Activated T-helper 1 cell treated with anti-CD3 and anti-CD28 coated beads, Interleukin-12 subunit alpha, Interleukin-12 subunit beta, Interleukin-2, Interleukin-4 antibody, amounts not matched to agents 30 ng/mL and 10 ng/mL and 1 ng/mL, durations not matched to agents 14 hours and 24 hours and 36 hours (primary cell): Measurements from ENCODE around the gene LTB4R. TPM values are rescaled to one million over a fixed set of nuclear protein-coding genes. Genes with fewer than 3 reads are reported as not detected.

ENCODE experiments used
- DNase-seq: peaks from one replicate; pipeline ENCODE4 v3.0.0; 2021; ENCODE audit warnings: low spot score
- H3K27ac Mint-ChIP-seq: one replicate; pipeline ENCODE4 v1.8.0; 2021; ENCODE audit warnings: mild to moderate bottlenecking, mixed read lengths
- H3K27me3 Mint-ChIP-seq: one replicate; pipeline ENCODE4 v1.8.0; 2022; ENCODE audit warnings: mild to moderate bottlenecking, moderate library complexity, mixed read lengths; ENCODE audit not compliant: insufficient read depth
- H3K36me3 Mint-ChIP-seq: one replicate; pipeline ENCODE4 v1.8.0; 2021; ENCODE audit warnings: low read depth, mixed read lengths
- H3K4me1 Mint-ChIP-seq: one replicate; pipeline ENCODE4 v1.8.0; 2021; ENCODE audit warnings: low read depth, mixed read lengths
- H3K4me3 Mint-ChIP-seq: one replicate; pipeline ENCODE4 v1.8.0; 2021; ENCODE audit warnings: mild to moderate bottlenecking, moderate library complexity, mixed read lengths
- H3K9me3 Mint-ChIP-seq: one replicate; pipeline ENCODE4 v1.8.0; 2021; ENCODE audit warnings: mixed read lengths
- intact Hi-C: fragments of 100-400 bp; cut with micrococcal nuclease; formaldehyde crosslinking; loops from one replicate; pipeline ENCODE4 v1.15.1; 2024
- total RNA-seq: library from RNA; stranded (reverse); gene quantifications from 2 replicates; pipeline ENCODE4 v1.2.3, GENCODE V29; 2022

Gene LTB4R
- total RNA-seq, 1 donor from 2014 or later = 10.1 TPM

DNA sequence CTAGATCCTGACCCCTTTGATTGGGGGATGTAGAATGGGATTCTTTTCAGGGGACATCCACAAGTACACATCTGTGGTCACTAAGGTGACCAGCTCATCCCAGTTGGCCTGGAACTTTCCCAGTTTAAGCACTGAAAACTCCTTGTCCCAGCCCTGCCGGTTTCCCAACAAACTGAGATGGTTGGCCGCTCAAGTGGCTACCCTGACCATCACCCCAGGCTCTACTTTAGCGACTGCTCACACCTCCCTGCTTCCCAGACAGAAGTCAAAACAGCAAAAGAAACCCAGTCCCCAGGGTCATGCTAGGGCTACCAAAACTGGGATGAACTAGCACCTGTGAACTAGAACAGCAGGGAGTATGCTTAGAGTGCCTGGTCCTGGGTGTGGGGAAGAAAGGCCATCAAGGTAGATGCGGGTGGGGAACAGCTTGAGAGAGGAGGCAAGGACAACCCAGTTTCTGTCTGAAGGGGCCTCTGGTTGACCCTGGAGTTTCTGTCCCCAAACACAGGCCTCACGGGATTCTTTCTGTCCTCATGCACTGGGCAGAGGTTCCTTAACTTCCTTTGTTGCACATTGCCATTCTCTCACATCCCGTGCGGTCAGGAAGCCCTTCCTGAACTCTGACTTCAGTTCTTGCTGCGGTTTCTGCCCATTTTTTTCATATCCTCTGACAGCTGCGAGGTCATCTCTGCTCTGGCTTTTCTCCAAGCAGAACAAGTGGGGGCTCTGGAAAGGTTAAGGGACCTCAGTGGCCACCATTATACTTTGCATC lies 1.6 kb downstream of the LTB4R start:
- Mint-ChIP-seq H3K27ac (peak overlapping the region; percentile 78), H3K4me1 (peaks cover 79% of the 10 kb centered on the region), H3K36me3 (peaks cover 36% of the 10 kb centered on the region), H3K9me3 (no peaks in the 10 kb centered on the region), H3K27me3 (peaks cover 4% of the 10 kb centered on the region), H3K4me3 (peak overlapping the region; percentile 85)
- intact Hi-C loops = loop anchor here (2.0 kb wide), 2 partner anchors 14 to 20 kb away; partner anchors contain the start of genes DHRS1 and NOP9
- peak; percentile 40 for DNase-seq

DNA sequence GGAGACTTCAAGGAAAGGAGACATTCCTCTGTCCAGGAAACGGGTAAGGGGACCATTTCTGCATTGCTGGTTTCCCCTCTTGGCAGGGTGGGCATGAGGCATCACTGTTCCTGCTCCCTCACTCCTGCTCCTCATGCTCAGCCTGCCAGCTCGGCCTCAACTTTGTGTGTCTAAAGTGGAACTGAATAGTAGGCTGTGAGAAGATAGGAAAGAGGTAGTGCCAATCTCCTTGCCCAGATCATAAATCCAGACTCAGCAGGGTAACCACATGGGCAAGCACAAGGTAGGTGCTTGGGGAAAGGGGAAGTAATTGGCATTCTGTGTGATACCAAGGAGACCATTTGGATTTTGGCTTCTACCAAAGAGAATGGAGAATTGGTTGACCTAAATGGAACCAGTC lies 2.6 kb downstream of the LTB4R start:
- Mint-ChIP-seq H3K27me3 (peaks cover 4% of the 10 kb centered on the region), H3K4me1 (peaks cover 72% of the 10 kb centered on the region), H3K27ac (peak overlapping the region; percentile 78), H3K4me3 (peak overlapping the region; percentile 41), H3K36me3 (peaks cover 30% of the 10 kb centered on the region), H3K9me3 (no peaks in the 10 kb centered on the region)
- DNase-seq = no peak
- intact Hi-C loops = loop anchor here (2.0 kb wide), 2 partner anchors 15 to 19 kb away; partner anchors contain the start of genes DHRS1 and NOP9

DNA sequence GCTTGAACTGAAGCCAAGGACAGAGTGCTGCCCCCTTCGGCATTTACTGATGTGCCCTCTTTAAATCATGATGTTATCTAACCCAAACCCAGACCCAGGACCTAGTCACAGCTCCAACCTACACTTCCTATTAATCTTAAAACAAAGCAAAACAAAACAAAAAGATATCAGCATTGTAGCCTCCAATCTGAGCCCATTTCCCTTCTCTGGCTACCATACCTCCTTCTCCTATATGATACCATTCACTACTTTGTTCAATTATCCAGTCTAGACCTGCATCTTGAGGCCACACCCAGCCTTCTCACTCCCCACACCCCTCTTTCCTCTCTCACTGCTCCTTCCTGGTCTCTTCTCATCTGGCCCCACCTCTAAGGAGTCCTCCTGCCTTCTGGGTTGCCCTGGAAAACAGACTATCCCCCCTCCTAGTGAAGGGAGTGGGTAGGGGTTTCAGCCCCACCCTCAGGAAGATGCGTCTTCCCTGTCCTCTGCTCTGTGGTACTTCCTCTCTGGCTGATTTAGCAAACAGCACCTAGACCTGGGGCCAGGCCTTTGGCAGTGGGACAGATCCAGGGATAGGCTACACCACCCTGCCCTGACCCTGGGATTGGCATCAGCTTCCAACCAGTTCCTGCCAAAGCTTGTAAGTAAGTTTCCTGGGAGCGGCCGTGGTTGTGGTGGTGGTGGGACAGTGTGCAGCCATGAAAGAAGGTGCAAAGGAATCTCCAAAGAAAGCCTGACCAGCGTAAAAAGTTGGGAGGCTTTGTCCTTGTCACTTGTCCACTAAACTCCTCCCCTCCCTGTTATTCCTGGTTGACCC lies 3.3 kb downstream of the LTB4R start:
- Mint-ChIP-seq H3K27ac (peak overlapping the region; percentile 72), H3K4me1 (peaks cover 66% of the 10 kb centered on the region), H3K27me3 (peaks cover 6% of the 10 kb centered on the region), H3K9me3 (no peaks in the 10 kb centered on the region), H3K36me3 (peaks cover 25% of the 10 kb centered on the region), H3K4me3 (peak overlapping the region; percentile 41)
- no peak for DNase-seq
- intact Hi-C loops = no loop called here

DNA sequence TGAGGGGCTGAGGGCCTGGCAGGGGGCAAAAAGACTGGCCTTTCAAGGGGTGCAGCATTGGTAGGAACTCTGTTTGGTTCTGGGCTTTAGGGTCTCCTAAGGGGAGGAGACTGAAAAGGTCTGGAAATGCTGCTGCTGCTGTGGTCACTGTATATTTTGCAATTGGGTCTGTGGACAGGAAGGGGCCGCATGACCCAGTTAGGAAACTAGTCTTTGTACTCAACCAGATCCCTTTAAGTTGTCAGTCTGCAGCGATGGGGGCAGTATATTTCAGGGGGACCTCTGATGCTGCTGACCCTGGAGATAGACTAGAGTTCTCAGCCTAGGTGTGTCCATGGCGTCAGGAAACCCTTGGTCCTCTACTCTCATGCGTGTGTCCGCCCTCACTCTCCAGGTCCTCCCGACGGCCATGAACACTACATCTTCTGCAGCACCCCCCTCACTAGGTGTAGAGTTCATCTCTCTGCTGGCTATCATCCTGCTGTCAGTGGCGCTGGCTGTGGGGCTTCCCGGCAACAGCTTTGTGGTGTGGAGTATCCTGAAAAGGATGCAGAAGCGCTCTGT lies 4.0 kb downstream of the LTB4R start:
- intact Hi-C loops = no loop called here
- H3K36me3 Mint-ChIP-seq = peaks cover 24% of the 10 kb centered on the region
- H3K27ac Mint-ChIP-seq = no peak overlapping the region
- H3K9me3 Mint-ChIP-seq = no peaks in the 10 kb centered on the region
- H3K4me1 Mint-ChIP-seq = peaks cover 58% of the 10 kb centered on the region
- H3K27me3 Mint-ChIP-seq = peaks cover 5% of the 10 kb centered on the region
- no peak for DNase-seq
- no peak overlapping the region for H3K4me3 Mint-ChIP-seq

DNA sequence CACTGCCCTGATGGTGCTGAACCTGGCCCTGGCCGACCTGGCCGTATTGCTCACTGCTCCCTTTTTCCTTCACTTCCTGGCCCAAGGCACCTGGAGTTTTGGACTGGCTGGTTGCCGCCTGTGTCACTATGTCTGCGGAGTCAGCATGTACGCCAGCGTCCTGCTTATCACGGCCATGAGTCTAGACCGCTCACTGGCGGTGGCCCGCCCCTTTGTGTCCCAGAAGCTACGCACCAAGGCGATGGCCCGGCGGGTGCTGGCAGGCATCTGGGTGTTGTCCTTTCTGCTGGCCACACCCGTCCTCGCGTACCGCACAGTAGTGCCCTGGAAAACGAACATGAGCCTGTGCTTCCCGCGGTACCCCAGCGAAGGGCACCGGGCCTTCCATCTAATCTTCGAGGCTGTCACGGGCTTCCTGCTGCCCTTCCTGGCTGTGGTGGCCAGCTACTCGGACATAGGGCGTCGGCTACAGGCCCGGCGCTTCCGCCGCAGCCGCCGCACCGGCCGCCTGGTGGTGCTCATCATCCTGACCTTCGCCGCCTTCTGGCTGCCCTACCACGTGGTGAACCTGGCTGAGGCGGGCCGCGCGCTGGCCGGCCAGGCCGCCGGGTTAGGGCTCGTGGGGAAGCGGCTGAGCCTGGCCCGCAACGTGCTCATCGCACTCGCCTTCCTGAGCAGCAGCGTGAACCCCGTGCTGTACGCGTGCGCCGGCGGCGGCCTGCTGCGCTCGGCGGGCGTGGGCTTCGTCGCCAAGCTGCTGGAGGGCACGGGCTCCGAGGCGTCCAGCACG lies 4.7 kb downstream of the LTB4R start:
- no peak for DNase-seq
- Mint-ChIP-seq H3K27ac (no peak overlapping the region), H3K4me1 (peaks cover 57% of the 10 kb centered on the region), H3K36me3 (peaks cover 24% of the 10 kb centered on the region), H3K4me3 (no peak overlapping the region), H3K27me3 (peaks cover 5% of the 10 kb centered on the region), H3K9me3 (no peaks in the 10 kb centered on the region)
- intact Hi-C loops = no loop called here

DNA sequence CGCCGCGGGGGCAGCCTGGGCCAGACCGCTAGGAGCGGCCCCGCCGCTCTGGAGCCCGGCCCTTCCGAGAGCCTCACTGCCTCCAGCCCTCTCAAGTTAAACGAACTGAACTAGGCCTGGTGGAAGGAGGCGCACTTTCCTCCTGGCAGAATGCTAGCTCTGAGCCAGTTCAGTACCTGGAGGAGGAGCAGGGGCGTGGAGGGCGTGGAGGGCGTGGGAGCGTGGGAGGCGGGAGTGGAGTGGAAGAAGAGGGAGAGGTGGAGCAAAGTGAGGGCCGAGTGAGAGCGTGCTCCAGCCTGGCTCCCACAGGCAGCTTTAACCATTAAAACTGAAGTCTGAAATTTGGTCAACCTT lies 5.3 kb downstream of the LTB4R start:
- Mint-ChIP-seq H3K27ac (no peak overlapping the region), H3K36me3 (peaks cover 24% of the 10 kb centered on the region), H3K4me3 (no peak overlapping the region), H3K27me3 (peaks cover 5% of the 10 kb centered on the region), H3K4me1 (peaks cover 55% of the 10 kb centered on the region), H3K9me3 (no peaks in the 10 kb centered on the region)
- intact Hi-C loops = no loop called here
- DNase-seq = no peak

DNA sequence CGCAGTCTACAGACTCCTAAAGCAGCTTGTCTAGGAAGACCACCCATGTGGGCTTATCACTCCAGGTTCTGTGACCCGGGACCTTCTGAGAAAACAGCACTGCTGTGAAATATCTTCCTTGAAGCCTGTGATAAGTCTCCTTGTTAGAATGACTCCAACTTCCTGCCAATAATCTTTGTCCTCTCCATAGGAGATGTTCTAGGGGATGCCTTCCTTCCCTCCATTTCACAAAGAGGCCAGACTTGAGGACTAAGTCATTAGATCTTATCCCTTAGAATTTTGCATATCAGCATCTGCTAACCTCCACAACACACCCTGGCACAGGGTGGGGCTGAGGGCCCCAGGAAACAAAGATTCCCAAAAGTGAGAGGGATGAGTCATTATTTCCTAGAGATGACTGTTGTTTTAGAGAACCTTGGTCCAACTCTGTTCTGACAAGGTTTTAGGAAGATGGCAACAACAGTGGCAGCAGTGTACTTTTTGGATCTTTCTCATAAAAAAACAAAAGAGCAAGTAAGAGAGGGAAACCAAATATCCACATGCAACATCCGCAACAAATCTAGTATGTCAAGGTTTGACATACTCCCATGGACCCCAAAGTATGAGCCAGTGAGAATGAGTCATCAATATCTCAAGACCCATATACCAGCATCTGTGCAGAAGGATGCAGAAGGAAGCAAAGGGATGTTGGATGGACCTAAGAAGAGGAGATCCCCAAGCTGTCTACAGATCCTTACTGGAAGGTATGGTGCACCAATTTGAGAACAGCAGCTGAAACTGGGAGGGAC lies 6.0 kb downstream of the LTB4R start:
- peaks cover 5% of the 10 kb centered on the region for H3K27me3 Mint-ChIP-seq
- no peak for DNase-seq
- no peaks in the 10 kb centered on the region for H3K9me3 Mint-ChIP-seq
- intact Hi-C loops = no loop called here
- H3K4me1 Mint-ChIP-seq = peaks cover 47% of the 10 kb centered on the region
- no peak overlapping the region for H3K4me3 Mint-ChIP-seq
- H3K27ac Mint-ChIP-seq = peak overlapping the region; percentile 56
- H3K36me3 Mint-ChIP-seq = peaks cover 19% of the 10 kb centered on the region

DNA sequence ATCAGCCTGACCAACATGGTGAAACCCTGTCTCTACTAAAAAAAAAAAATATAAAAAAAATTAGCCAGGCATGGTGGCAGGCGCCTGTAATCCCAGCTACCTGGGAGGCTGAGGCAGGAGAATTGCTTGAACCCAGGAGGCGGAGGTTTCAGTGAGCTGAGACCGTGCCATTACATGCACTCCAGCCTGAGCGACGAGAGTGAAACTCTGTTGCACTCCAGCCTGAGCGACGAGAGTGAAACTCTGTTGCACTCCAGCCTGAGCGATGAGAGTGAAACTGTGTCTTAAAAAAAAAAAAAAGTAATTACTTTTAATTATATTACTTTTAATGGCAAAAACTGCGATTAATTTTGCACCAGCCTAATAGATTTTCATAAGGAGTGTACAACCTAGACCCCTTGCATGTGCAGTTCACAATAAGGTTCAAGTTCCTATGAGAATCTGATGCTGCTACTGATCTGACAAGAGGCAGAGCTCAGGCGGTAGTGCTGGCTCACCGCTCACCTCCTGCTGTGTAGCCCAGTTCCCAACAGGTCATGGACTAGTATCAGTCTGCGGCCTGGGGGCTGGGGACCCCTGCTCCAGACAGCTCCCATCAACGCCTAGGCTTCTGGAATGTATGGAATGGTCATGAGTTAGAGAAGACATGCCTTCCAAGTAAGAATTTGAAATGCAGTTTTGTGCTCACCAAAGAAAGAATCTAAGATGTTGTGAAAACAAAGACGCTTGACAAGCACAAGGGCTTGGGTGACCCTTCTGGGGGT lies 10.1 kb downstream of the LTB4R start:
- peaks cover 7% of the 10 kb centered on the region for H3K27me3 Mint-ChIP-seq
- H3K9me3 Mint-ChIP-seq = no peaks in the 10 kb centered on the region
- intact Hi-C loops = no loop called here
- no peak for DNase-seq
- peaks cover 12% of the 10 kb centered on the region for H3K4me1 Mint-ChIP-seq
- H3K4me3 Mint-ChIP-seq = no peak overlapping the region
- H3K36me3 Mint-ChIP-seq = peaks cover 7% of the 10 kb centered on the region
- H3K27ac Mint-ChIP-seq = no peak overlapping the region

DNA sequence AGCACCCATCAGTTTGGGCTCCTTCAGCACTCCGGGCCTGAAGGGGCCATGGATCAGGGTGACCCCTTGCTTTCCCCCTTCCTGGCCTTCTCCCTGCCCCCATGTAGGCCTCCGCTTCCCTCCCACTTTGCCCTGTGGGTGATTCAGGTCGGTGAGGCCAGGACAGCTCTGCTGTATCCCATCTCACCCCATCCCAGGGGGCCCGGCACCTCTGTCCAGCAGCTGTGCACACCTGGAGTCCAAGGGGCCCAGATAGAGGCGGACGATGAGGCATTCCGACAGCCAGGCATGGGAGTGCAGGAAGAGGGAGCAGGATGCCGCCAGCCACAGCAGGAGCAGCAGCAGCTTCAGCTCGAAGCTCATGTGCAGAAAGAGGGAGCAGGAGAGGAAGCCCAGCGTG lies 11.4 kb downstream of the LTB4R start:
- H3K4me1 Mint-ChIP-seq = peaks cover 11% of the 10 kb centered on the region
- no peak for DNase-seq
- peaks cover 7% of the 10 kb centered on the region for H3K27me3 Mint-ChIP-seq
- H3K27ac Mint-ChIP-seq = no peak overlapping the region
- H3K36me3 Mint-ChIP-seq = peaks cover 1% of the 10 kb centered on the region
- H3K4me3 Mint-ChIP-seq = no peak overlapping the region
- intact Hi-C loops = no loop called here
- no peaks in the 10 kb centered on the region for H3K9me3 Mint-ChIP-seq

DNA sequence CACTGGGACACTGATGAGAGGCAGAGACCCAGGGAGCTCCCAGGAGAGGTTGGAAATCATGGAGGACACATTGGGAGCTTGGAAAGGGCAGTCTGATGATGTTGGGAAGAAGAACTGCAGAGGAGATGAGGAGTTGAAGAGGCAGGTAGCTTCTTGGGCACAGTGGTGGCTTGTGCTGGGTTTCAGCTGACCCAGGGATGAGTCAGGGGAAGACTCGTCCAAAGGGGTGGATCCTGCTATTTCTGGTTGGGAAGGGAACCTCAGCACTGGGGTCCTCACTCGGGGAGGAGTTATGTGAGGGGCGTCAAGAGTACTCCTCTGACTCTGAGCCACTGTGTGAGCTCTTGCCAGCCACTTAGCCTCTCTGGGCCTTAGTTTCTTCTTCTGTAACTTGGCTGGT lies 12.0 kb downstream of the LTB4R start:
- Mint-ChIP-seq H3K36me3 (no peaks in the 10 kb centered on the region), H3K27me3 (peaks cover 7% of the 10 kb centered on the region)

DNA sequence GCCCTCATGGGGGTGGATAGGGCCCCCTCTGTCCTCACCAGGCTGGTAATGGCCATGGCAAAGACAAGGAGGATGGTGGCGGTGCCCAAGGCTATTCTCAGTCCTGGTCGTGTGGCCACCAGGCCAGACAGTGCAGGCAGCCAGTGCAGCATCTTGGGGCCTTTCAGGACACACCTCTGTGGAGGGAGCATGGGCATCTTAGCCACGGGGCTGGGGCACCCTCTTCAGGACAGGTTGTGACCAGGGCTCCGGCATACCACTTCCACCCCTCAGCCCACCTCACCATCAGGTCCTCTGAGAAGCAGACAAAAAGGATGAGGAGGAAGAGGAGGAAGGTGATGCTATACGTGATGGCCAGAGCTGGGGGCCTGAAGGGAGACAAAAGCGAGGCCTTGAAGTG lies 12.7 kb downstream of the LTB4R start:
- Mint-ChIP-seq H3K4me3 (no peak overlapping the region), H3K9me3 (no peaks in the 10 kb centered on the region), H3K27ac (no peak overlapping the region), H3K27me3 (peaks cover 7% of the 10 kb centered on the region), H3K36me3 (no peaks in the 10 kb centered on the region), H3K4me1 (peaks cover 16% of the 10 kb centered on the region)
- intact Hi-C loops = no loop called here
- no peak for DNase-seq

More for the DNA sequence above, 12.0 kb downstream of the LTB4R start:
- intact Hi-C loops = no loop called here
- Mint-ChIP-seq H3K27ac (no peak overlapping the region), H3K9me3 (no peaks in the 10 kb centered on the region), H3K4me1 (peaks cover 9% of the 10 kb centered on the region), H3K4me3 (no peak overlapping the region)
- DNase-seq = no peak
